NCI-H2081 (cell line): ENCODE measurements around the gene PPP1R14C.
"Not testable (repeated sequence)": the region's sequence is repeated elsewhere in the genome, so short reads cannot be mapped to it uniquely, and the experiment has no call there.

Experiments
- DNase-seq, 2 experiments: peaks; one replicate each; lab custom pipeline; 2025; lab: John Stamatoyannopoulos, UW

Gene PPP1R14C

DNA sequence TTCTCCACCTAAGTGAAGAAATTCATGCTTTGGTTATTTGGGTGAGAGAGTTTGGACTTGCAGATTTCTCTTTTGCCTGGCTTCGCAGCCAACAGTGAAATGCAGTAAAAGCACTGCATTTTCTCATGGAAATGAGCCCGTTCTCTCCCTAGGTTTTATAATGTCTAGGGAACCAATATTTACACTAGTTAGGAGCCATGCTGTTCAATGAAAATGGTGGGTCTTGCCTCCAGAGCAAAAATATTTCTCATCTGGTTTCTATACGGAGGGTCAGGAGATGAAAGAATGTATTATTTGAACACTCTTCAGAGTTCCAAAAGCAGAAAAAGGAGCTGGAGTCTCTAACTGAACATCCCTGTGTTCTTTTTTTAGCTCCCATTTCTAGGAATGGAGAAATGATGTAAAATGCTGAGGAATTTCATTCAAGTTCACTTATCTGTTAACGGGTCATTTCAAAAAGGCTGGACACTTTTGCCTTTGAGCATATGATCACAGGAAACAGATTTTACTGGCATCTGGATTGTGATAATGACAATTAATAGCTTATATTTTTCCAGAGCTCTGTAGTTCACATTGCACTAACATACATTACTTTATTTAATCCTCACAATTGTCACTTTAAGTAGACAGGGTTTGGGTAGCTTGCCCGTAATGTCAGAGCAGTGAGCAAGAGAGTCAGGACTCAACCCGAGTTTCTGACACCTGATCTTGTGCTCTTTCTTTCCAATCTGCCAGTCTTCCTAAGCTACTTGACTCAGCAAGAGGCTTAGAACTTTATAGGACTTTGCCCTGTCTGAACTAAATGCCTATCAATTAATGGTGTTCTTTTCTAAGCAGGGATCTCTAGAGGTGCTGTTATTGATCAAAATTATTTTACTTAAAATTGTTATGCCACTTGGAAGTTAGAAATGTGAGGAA is 78.0 kb downstream of the PPP1R14C start:
- no peak for DNase-seq

DNA sequence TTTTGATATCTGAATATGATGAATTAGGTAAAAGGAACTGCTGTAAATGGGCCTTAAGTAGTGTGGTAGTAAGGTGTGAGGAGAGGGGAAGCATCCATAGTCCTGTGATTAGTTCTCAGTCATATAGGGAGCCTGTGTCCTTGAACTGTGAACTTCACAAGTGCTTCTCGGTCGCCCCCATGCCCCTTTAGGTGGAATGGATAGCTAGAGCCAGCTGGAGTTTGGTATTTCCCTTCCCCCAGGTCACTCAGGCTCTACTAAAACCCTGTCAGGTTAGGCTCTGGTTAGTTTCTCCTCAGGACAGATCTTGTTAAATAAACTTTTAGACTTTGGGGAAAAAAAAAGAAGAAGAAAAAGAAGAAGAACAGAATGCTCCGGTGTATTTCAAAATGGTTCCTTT is 82.0 kb downstream of the PPP1R14C start:
- DNase-seq = no peak

DNA sequence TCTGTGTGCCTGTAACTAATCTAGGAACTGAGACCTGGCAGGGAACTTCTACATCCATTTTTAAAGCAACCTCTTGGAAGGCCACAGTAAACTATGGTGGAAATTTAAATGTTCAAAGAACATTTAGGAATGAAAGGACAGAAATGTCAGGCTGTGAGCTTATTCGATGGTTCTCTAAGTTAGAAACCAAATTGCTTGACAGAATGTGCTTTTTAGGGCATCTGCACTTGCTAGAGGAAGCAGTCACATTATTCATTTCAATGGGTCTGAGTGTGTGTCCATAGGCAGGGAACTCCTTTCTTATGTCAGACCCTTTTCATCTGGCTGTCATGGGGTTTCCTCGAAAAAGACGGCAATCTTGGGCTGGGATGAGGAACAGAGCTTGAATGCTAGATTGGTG is 84.4 kb downstream of the PPP1R14C start:
- DNase-seq = no peak

DNA sequence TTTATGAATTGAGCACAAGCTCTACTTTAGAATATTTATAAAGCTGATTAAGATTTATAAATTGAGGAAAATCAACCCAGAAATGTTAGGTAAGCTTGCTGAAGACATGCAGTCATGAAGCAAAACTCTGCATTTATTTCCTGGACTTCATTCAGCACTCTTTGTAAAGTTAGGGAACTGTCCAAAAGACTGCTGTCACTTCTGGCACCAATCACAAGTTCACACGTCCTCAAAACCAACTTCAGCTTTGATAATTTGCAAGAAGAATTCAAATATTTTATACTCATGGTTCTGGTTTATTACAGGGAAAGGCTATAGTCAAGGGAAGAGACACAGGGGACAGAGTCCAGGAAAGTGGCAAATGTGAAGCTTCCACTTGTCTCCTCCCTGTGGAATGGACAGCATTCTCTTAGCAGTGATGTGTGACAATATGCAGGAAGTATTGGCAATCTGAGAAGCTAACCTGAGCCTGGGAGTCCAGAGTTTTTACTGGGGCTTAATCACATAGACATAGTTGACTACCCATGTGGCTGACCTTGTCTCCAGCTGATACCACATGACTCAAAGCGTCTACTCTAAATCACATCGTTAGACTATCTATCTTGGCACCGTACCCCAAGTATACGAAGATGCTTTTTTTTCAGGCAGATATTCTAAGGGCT is 85.4 kb downstream of the PPP1R14C start:
- no peak for DNase-seq

DNA sequence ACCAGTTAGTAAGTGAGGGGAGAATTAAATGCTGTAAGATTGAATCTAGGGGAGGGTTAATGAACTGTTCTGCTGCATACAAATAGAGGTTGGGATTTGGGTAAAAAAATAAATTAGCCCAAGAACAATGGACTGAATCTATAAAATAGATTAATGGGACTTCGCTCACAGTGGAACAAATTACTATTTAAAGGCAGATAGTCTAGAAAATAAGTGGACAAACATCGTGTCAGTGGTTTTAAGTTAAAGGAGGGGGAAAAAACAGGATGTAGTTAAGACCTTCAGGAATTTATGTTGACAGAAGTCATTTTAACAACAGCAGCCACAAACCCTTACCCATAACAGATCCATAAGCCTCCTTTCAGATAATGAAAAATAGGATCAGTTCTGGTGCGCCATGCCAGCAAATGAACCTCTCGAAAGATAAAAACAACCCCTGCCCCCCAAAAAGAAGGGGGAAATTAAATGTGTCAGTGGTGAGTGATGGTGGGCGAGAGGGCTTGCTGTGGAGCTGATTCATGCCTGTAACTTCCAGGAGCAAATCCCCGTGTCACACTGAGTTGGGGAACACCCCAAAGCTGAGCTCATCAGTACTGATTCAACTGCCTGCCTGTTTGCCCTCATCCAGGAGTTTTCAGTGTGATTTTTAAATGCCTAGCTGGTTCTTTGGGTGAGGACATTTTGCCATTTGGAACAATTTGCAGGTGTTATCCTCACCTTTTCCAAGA is 86.8 kb downstream of the PPP1R14C start:
- no peak for DNase-seq

DNA sequence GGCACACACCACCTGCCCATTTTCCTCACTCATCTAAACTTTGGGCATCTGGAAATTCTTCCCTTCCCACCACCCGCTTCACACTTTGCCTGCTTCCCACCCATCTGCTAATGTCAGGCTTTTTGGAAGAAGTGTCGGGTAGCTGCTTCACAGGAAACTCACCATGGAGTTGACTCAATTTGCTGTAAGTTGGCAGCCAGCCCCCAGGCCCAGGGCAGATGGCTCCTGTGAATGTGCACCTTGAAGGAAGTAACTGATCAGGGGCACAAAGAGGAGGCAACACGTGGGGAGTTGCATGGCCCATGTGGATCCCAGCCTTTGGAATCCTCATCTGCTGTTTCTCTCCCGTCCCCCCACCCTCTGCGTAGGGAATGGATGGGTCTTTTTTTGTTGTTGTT is 87.3 kb downstream of the PPP1R14C start:
- peak in 1 of 2 experiments; percentile 11 for DNase-seq

DNA sequence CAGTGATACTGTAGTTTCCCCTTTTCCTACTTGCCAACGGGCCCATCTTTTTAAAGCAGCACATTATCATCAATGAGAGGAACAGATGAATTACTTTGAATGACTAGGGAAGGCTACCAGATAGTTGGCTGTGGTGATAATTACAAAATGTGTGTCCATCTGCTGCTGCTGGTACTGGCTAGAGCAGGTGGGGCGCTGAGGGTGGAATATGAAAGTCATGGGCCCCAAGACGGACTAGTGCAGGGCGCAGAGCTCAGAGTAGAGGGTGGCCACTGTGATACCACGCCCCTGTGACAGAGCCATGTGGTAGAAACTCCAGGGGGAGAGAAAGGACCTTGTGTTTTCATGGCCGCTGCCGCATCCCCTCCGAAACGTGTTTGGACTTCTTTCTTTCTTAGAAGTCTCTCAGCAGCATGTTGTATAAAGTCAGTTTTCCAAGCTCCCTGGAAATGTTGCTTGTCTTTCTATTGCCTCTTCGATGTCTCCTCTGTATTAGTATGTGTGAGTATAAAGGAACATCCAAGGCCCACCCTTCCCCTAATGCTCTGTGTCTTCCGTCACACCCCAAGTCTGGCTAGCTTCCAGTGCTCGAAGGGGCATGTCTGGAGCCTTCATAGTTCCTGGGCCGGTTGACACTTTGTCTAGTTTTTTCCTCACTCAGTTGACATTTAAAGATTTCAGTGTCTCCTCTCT is 88.1 kb downstream of the PPP1R14C start:
- DNase-seq = no peak

DNA sequence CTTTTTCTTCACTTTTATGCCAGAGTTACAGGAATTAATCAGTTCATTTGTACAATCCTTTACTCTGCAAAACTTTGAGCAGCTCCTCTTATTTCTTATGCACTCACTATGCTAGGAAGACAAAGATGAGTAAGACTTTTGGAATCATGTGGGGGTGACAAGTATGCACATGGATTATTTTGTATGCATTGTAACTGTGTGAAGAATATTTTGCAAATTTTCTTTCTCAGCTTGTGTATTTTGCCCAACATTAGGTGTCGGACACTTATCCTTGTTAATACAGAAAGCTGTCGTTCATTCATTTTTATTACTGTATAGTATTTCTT is 88.6 kb downstream of the PPP1R14C start:
- no peak for DNase-seq

DNA sequence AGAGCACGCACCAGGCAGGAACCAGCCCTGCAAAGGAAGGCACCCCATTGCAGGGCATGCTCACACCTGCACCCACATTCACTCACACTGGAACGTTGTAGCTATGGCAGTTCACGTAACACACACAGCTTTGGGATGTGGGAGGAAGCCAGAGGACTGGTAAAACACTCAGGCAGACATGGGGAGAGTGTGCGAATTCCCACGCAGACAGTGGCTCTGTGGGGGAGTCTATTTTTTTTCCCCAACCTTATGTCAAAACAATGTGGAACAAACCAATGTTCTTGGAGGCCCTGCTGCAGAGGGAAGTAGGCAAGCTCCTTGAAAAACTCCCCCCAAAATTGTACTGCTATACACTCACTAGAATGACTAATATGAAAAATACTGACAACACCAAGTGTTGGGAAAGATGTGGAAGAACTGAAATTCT is 91.0 kb downstream of the PPP1R14C start:
- no peak for DNase-seq

DNA sequence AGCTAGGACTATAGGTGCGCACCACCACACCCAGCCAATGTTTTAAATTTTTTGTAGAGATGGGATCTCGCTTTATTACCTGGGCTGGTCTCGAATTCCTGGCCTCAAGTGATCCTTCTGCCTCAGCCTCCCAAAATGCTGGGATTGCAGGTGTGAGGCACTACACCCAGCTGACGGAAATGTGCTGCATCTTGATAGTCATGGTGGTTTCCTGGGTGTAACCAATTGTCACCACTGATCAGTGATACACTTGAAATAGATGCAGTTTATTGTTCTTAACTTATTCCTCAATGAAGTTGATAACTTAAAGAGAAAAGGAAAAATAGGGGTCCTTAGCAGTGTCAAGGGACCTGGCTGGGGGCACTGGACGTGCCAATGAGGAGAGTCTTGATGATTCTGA is 92.4 kb downstream of the PPP1R14C start:
- no peak for DNase-seq

DNA sequence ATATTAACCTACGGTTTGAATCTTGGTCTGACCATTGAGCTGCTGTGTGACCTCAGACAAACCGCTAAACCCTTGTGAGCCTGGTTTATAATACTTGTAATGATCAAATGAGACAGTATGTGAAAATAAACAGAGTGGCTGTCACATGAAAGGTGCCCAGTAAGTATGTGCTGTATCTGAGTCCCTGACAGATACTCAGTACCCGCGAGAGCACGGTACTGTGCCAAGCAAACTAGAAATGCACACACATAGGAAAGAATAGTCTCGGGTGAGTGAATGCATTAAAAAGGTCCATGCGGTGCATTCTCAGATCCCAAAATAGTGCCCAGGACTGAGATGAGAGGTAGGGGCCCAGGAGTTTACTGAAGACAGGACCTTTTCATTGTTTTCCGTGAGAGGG is 93.3 kb downstream of the PPP1R14C start:
- no peak for DNase-seq

DNA sequence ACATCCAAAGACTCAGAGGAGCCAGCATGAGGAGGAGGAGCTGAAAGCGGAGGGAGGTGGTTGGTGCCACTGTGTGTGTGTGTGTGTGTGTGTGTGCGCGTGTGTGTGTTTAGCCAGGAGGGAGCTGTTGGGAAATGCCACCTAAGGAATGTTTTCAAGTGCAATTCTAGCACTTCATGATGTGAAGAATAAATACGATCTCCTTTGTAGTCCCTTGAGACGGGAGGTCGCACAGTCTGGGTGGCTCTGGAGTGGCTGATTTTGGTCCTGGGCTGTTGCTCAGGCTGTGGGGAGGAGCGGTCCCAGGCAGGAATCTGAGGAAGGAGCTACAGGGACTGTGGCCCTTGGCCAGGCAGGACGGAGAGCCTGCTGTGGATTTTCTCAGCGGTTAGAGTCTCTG is 93.7 kb downstream of the PPP1R14C start:
- DNase-seq = no peak

DNA sequence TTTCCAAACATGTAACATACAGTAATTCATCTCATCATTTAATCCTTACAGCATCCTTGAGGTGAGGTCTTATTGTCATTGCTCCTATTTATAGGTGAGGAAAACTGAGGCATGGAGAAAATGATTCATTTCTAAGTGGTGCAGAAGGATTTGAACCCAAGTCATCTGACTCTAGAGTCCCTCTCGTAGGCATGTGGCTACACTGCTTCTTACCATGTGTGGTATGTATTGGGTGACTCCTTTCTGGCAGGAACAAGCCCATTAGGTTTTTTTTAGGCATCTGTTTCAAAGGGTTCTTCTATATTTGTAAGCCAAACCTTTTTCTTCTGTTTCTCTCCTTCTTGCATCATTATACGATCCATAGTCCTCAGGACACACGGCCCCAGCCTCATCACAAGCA is 94.8 kb downstream of the PPP1R14C start:
- no peak for DNase-seq

DNA sequence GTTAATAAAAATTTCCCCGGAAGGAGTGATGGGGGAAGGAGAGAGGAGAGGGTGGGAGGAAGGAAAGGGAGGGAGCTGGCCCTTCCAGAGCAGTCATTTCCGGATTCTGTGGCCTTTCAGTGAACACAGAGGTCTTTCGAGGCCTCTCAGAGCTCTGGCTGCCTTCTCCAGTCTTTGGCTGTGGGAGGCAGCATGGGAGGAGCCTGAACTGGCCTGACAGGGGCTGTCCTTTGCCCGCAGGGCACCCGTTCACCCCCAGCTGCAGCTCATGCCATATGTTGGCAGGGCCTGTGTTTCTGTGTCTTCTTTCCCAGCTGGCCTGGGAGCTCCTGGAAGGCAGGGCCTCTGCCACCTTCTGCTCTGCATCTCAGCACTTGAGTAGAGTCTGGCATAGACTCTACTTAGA is 95.5 kb downstream of the PPP1R14C start:
- no peak for DNase-seq

DNA sequence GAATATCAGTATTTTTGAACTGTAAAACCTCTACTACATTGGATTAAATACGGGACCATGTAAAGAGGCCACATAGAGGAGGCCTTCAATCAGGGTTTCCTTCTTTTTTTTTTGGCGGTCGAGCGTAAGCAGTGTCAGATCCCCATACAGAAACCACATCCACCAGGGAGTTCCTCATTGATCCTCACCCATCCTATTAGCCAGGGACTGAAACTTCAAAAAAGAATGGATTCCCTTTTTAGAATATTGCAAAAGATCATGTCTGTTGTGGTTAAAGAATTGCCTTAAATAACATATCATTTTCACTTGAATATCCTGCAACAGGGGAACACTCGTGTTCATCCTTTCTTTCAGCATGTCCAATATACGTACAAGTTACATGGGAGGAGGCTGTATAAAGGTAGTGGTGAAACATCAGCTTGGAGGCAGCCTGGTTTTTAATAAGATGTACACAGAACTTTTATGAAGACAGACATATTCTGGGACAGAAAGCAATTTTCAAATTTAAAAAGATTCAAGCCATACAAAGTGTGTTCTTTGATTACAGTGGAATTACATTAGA is 96.1 kb downstream of the PPP1R14C start:
- no peak for DNase-seq

DNA sequence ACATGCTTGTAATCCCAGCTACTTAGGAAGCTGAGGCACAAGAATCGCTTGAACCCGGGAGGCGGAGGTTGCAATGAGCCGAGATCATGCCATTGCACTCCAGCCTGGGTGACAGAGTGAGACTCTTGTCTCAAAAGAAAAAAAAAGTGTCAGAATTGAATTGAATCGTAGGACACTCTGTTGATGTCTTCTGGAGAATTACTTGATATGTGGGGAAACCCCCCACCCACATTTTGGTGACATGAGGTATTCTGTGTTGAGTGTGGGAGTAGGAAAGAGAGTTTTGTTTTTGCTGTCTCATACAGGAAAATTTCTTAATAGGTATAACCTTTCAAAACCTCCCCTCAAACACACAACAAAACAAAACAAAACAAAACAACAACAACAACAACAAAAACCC is 98.9 kb downstream of the PPP1R14C start:
- not testable (repeated sequence) for DNase-seq

DNA sequence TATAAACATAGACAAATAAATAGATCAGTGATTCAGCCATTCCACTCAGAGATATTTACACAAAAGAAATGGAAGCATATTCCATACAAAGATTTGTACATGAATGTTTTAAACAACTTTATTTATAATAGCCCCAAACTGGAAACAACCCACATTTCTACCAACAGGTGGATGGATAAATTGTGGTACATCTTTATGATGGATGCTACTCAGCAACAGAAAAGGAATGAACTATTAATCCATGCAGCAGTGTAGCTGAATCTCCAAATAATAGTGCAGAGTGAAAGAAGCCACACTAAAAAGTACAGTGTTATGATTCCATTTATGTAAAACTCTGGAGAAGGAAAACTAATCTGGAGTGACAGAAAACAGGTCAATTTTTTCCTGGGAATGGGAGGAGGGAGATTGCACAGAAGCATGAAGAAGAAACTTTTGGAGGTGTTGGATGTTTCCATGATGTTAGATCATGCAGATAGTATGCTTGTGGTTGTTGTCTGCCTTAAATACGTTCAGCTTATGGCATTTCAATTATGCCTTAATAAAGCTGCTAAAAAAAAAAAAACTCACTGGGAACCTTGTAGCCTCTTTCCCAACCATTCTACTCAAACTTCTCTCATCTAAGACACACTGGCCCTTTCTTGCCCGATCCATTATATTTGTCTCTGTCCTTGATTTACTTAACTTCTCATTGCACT is 100.9 kb downstream of the PPP1R14C start:
- no peak for DNase-seq

DNA sequence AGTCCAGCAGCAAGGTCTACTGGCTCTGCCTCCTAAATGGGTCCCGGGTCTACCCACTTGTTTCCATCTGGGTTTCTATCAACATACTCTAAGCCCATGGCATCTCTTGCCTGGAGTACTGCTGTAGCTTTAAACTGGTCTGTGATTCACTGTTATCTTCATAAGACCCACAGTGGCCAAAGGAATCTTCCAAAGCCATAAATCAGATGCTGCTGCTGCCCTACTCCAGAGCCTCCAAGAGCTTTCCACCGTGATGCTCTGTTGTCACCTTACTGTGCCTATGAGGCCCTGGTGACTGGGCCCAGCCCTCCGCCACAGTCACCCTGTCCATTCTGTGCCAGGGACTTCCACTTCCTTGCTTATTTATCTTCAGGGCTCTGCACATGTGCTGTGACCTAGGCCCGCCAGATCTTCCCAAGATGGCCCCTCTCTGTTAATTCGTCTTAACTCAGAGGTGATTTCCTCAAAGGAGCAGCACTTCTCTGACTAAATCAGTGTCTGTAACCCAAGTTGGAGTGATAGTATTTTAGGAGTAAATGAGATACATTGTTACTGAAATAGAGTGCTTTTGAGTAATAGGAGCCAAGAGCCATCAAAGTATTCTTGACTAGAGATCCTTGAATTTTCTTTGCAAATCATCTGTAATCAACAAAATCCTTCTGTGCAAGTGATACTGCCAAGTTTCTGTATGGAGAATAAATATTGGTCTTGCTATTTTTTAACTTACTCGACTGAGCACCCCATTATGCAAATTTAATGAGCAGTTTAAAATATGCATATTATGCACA is 102.5 kb downstream of the PPP1R14C start:
- no peak for DNase-seq

DNA sequence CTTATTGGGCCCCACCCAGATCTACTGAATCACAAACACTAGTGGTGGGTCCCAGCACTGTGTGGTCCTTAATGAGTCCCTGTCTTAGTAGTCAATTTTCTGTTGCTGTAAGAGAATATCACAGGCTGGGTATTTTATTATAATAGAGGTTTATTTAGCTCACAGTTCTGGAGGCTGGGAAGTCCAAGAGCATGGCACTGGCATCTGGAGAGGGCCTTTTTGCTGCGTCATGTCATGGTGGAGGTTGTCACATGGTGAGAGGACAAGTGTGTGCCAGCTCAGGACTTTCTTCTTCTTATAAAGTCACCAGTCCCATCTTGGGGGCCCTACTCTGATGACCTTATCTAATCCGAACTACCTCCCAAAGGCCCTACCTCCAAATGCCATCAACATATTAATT is 105.0 kb downstream of the PPP1R14C start:
- DNase-seq = no peak

DNA sequence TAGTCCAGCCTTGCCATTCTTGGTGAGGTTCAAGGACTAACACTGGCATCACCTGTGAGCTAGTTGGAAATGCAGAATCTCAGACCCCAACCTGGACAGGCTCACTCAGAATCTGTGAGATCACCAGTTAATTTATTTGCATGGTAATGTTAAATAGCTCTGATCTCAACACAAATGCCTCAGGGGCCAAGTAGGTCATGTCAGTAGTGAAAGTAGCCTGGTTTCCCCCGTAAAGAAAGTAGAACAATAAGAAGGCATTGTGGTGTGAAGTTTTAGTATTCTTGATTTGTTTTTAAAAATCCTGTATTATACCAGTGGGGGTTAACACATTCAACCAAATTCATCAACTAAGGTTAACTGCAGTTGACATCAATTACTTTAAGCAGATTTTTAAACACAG is 105.5 kb downstream of the PPP1R14C start:
- no peak for DNase-seq

DNA sequence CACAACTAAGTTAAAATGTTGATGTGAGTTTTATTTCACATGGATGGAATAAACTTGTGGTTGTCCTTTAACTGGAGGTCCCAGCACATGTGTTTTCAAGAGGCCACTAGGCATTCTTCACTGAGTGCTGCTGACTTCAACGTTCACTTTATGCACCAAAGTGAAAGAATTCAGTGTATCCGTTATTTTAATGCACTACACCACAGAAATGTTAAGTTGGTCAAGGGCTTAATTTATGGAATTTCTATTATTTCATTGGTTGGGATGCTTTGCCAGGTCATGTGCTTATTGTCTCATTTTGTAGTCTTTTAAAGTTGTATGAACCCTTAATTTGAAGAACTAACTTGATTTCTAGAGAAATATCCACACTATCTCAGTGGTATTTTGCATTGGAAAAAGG is 106.4 kb downstream of the PPP1R14C start:
- DNase-seq = no peak
